CD4-positive, alpha-beta T cell (primary cell): Measurements from ENCODE around the gene ARHGAP33. TPM values are rescaled to one million over a fixed set of nuclear protein-coding genes. Genes with fewer than 3 reads are reported as not detected.
"Not testable (repeated sequence)": the region's sequence is repeated elsewhere in the genome, so short reads cannot be mapped to it uniquely, and the experiment has no call there.

Experiments
- ATAC-seq: fragments of 200-7000 bp; cut with Tn5 transposase; one replicate; pipeline ENCODE4 v1.10.0; 2022; ENCODE audit warnings: mild to moderate bottlenecking; ENCODE audit not compliant: poor library complexity
- CTCF ChIA-PET: fragments of 350-600 bp; sonication (Branson Sonifier 250); formaldehyde crosslinking; loops from one replicate; lab custom pipeline; 2021; ENCODE audit warnings: antibody characterized with exemption, inconsistent platforms; lab: Charles Lee
- POLR2A ChIA-PET: fragments of 350-600 bp; sonication (Branson Sonifier 250); formaldehyde crosslinking; loops from one replicate; lab custom pipeline; 2021; ENCODE audit warnings: antibody characterized with exemption, inconsistent platforms; lab: Charles Lee
- DNase-seq, 14 experiments: peaks; one replicate each; pipeline ENCODE4 v3.0.0-alpha.2; 2013 to 2020; ENCODE audit warnings: mixed read lengths in 2 of 14
- H3K27ac ChIP-seq, 2 donors: one replicate each; pipeline versions ENCODE4 v1.5.1 to v1.7.0; 2013; ENCODE audit warnings: low read length in 2 of 2, low read depth in 1 of 2, mild to moderate bottlenecking in 1 of 2
- H3K27me3 ChIP-seq, 2 experiments: 1 replicate in 1 of 2; 2 replicates in 1 of 2; pipeline versions ENCODE4 v1.6.1 to v1.7.0; 2013; ENCODE audit warnings: low read length in 2 of 2, control low read depth in 1 of 2, mild to moderate bottlenecking in 1 of 2, moderate library complexity in 1 of 2; ENCODE audit not compliant: insufficient read depth in 2 of 2, control insufficient read depth in 1 of 2
- H3K36me3 ChIP-seq: one replicate; pipeline ENCODE4 v1.6.1; 2013; ENCODE audit warnings: low read length, control low read depth; ENCODE audit not compliant: insufficient read depth
- H3K4me1 ChIP-seq: one replicate; pipeline ENCODE4 v1.6.1; 2013; ENCODE audit warnings: low read length, control low read depth; ENCODE audit not compliant: insufficient read depth
- H3K4me3 ChIP-seq: one replicate; pipeline ENCODE4 v1.5.1; 2013; ENCODE audit warnings: mild to moderate bottlenecking, low read length, moderate library complexity
- H3K9me3 ChIP-seq, 2 experiments: 1 replicate in 1 of 2; 2 replicates in 1 of 2; pipeline versions ENCODE4 v1.6.1 to v1.7.0; 2013; ENCODE audit warnings: low read length in 2 of 2, mild to moderate bottlenecking in 2 of 2, control low read depth in 1 of 2, moderate library complexity in 1 of 2; ENCODE audit not compliant: control insufficient read depth in 1 of 2, insufficient read depth in 1 of 2
- H3K27ac Mint-ChIP-seq: one replicate; pipeline ENCODE4 v1.8.0; 2020; ENCODE audit warnings: mixed read lengths
- H3K27me3 Mint-ChIP-seq: one replicate; pipeline ENCODE4 v1.8.0; 2021; ENCODE audit warnings: mixed read lengths
- H3K36me3 Mint-ChIP-seq: one replicate; pipeline ENCODE4 v1.8.0; 2021; ENCODE audit warnings: low read depth, mixed read lengths
- H3K4me1 Mint-ChIP-seq: one replicate; pipeline ENCODE4 v1.8.0; 2021; ENCODE audit warnings: low read depth, mixed read lengths
- H3K4me3 Mint-ChIP-seq: one replicate; pipeline ENCODE4 v1.8.0; 2020; ENCODE audit warnings: mild to moderate bottlenecking, mixed read lengths
- H3K9me3 Mint-ChIP-seq: one replicate; pipeline ENCODE4 v1.8.0; 2020; ENCODE audit warnings: mixed read lengths
- CTCF ChIP-seq: fragments of 200-600 bp; IDR thresholded peaks from one replicate; pipeline ENCODE4 v1.8.0; 2022; ENCODE audit warnings: antibody characterized with exemption, mild to moderate bottlenecking
- intact Hi-C, 2 experiments: fragments of 100-400 bp; cut with DNase I in 1 of 2; cut with micrococcal nuclease in 1 of 2; formaldehyde crosslinking; loops; one replicate each; pipeline versions ENCODE4 v1.15.1 to v1.9.0; 2023 to 2025; cut with DNase I, micrococcal nuclease
- total RNA-seq, 174 experiments: library from RNA in 2 of 174; stranded (reverse) in 2 of 174; gene quantifications; one replicate each; pipeline ENCODE4 v1.2.3 and lab custom pipeline; 2021 to 2026

ARHGAP33 gene
- total RNA-seq, 2 experiments from 2014 or later: 16.4 to 19.5 TPM

GRCh38 chr19:35830986-35831385 lies 55.6 kb downstream of the ARHGAP33 start:
- no peaks in the 10 kb centered on the region for H3K9me3 Mint-ChIP-seq
- Histone ChIP-seq H3K4me1 (peaks cover 2% of the 10 kb centered on the region), H3K27me3 (peaks cover 15 to 33% of the 10 kb centered on the region in 2 experiments), H3K36me3 (no peaks in the 10 kb centered on the region), H3K4me3 (no peak overlapping the region), H3K27ac (no peak overlapping the region), H3K9me3 (peaks cover 0 to 24% of the 10 kb centered on the region in 2 experiments)
- peaks cover 45% of the 10 kb centered on the region for H3K27me3 Mint-ChIP-seq
- POLR2A ChIA-PET: no interaction called here
- ATAC-seq: no peak
- no peaks in the 10 kb centered on the region for H3K4me1 Mint-ChIP-seq
- no peak overlapping the region for H3K4me3 Mint-ChIP-seq
- no peak overlapping the region for H3K27ac Mint-ChIP-seq
- no peaks in the 10 kb centered on the region for H3K36me3 Mint-ChIP-seq
- no peak for TF ChIP-seq CTCF
- DNase-seq: no peak
- CTCF ChIA-PET: no interaction called here
- intact Hi-C loops: no loop called here

- H3K4me3 ChIP-seq: no peak overlapping the region
Observed at GRCh38 chr19:35832054-35832453, 56.7 kb downstream of the ARHGAP33 start.

GRCh38 chr19:35833972-35834371 lies 58.6 kb downstream of the ARHGAP33 start:
- intact Hi-C loops: no loop called here
- H3K36me3 Mint-ChIP-seq: no peaks in the 10 kb centered on the region
- TF ChIP-seq CTCF: no peak
- ChIA-PET CTCF (no interaction called here), POLR2A (no interaction called here)
- Histone ChIP-seq H3K4me3 (no peak overlapping the region), H3K27ac (no peak overlapping the region), H3K4me1 (no peaks in the 10 kb centered on the region), H3K36me3 (no peaks in the 10 kb centered on the region), H3K9me3 (peaks cover 2 to 24% of the 10 kb centered on the region in 2 experiments), H3K27me3 (peaks cover 8 to 25% of the 10 kb centered on the region in 2 experiments)
- no peaks in the 10 kb centered on the region for H3K4me1 Mint-ChIP-seq
- H3K9me3 Mint-ChIP-seq: peaks cover 2% of the 10 kb centered on the region
- no peak for ATAC-seq
- H3K27me3 Mint-ChIP-seq: peaks cover 48% of the 10 kb centered on the region
- no peak for DNase-seq
- H3K27ac Mint-ChIP-seq: no peak overlapping the region
- H3K4me3 Mint-ChIP-seq: no peak overlapping the region

More at GRCh38 chr19:35832054-35832453, 56.7 kb downstream of the ARHGAP33 start:
- intact Hi-C loops: no loop called here
- ATAC-seq: no peak
- Mint-ChIP-seq H3K9me3 (no peaks in the 10 kb centered on the region), H3K27ac (no peak overlapping the region), H3K36me3 (no peaks in the 10 kb centered on the region), H3K4me1 (no peaks in the 10 kb centered on the region), H3K4me3 (no peak overlapping the region), H3K27me3 (peaks cover 48% of the 10 kb centered on the region)
- TF ChIP-seq CTCF: no peak
- Histone ChIP-seq H3K9me3 (peaks cover 0 to 24% of the 10 kb centered on the region in 2 experiments), H3K4me1 (peaks cover 2% of the 10 kb centered on the region), H3K27me3 (peaks cover 12 to 28% of the 10 kb centered on the region in 2 experiments), H3K36me3 (no peaks in the 10 kb centered on the region), H3K27ac (no peak overlapping the region)
- no peak for DNase-seq
- ChIA-PET POLR2A (no interaction called here), CTCF (no interaction called here)

GRCh38 chr19:35836096-35836495 lies 60.7 kb downstream of the ARHGAP33 start:
- H3K4me3 ChIP-seq, H3K36me3 ChIP-seq, H3K36me3 Mint-ChIP-seq, CTCF ChIA-PET, H3K9me3 Mint-ChIP-seq, H3K4me1 Mint-ChIP-seq, H3K27ac ChIP-seq, H3K4me3 Mint-ChIP-seq, H3K4me1 ChIP-seq, POLR2A ChIA-PET, intact Hi-C loops, DNase-seq, H3K27ac Mint-ChIP-seq, ATAC-seq: not testable (repeated sequence)
- Histone ChIP-seq H3K27me3 (peaks cover 4 to 25% of the 10 kb centered on the region in 2 experiments), H3K9me3 (peaks cover 7 to 25% of the 10 kb centered on the region in 2 experiments)
- peaks cover 35% of the 10 kb centered on the region for H3K27me3 Mint-ChIP-seq
